ENCODE data around the gene STX2.
"Not testable (repeated sequence)": the region's sequence is repeated elsewhere in the genome, so short reads cannot be mapped to it uniquely, and the experiment has no call there.

STX2 gene

DNA sequence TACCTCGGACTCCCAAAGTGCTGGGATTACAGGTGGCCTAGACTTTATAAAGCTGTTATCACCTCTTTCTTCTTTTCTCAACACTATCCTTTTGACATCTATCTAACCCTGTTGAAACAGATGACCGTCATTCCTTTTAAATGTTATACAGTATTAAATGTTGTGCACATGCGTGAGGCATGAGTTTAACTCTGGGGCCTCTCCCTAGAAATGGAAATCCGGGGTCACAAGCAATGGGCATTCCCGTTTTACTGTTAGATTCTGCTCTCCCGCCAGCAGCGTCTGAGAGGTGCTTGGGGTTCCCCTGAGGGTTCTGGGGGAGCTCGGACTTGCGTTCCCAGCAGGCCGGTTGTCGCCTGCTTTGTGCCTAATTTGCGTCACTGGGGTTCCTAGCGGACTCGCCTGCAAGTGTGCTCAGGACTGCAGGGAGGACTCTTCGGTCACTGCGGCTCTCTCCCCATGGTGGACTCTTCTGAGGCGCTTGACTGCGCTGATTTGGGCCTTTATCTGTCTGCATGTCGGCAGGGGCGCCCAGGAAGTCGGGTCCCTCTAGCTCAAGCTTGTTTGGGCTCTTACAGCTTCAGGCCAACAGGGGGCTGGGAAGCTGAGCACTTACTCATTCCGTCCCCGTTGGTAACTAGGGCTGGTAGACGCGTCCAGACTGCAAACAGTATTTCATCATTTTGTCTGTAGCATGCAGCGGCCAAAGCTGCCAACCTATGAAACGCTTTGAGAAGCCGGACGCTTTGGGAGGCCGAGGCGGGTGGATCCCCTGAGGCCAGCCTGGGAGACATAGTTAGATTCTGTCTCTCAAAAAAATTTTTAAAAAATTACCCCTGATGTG lies 31.6 kb upstream of the STX2 start:
- peak; percentile 94 for DNase-seq (ENCODE audit: low spot score)

DNA sequence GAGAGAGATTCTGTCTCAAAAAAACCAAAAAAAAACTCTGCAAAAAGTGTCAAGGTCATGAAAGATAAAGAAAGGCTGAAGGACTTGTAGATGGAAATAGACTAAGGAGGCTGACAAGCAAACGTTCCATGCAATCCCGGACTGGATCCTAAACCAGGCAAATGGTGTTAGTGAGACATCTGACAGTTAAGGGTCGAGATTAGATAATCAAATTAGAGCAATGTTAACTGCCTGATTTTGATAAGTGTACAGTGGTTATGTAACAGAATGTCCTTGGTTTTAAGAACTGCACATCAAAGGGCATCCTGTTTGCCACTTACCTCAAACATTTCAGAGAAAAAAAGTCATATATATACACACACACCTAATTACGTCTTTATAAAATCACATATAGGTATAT lies 29.4 kb upstream of the STX2 start:
- DNase-seq (ENCODE audit: low spot score): no peak

DNA sequence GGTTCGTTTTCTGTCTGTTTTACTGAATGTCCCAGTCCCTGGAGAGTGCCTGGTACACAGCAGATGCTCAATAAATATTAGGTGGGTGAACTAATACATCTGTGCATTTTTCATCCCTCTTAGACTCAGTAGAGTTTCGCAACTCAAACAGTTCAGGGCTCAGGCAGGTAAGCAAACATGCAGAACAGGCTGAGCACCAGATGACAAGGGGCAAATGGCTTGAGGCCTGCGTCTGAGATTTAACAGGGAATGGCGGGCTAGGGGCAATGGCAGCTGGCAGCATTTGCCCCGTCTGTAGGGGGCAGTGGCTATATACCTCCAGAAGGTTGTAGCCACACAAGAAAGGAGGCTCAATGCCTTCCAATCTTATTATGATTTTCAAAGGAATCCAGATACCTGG lies 24.2 kb upstream of the STX2 start:
- DNase-seq (ENCODE audit: low spot score): no peak

DNA sequence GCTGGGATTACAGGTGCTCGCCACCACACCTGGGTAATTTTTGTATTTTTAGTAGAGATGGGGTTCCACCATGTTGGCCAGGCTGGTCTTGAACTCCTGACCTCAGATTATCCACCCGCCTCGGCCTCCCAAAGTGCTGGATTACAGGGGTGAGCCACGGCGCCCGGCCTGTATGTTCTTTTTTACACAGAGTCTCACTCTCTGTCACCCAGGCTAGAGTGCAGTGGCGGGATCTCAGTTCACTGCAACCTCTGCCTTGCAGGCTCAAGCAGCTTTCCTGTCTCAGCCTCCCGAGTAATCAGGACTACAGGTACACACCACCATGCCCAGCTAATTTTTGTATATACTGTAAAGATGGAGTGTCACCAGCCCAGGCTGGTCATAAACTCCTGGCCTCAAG lies 23.7 kb upstream of the STX2 start:
- DNase-seq (ENCODE audit: low spot score): not testable (repeated sequence)

DNA sequence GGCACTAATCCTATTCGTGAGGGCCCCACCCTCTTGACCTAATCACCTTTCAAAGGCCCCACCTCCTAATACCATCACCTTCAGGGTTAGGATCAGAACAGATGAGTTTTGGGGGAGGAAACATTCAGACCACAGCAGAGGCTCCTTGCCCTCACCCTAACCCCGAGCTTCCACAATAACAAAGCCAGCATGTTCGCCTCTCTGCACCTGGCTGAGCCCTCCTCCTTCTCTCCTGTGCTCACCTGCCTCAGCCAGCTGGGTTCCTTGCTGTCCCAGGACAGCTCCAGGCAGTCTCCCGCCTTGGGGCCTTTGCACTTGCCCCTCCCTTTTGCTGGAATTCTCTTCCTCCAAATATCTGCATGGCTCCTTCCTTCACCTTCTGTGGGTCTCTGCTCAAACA lies 23.1 kb upstream of the STX2 start:
- no peak for DNase-seq (ENCODE audit: low spot score)

DNA sequence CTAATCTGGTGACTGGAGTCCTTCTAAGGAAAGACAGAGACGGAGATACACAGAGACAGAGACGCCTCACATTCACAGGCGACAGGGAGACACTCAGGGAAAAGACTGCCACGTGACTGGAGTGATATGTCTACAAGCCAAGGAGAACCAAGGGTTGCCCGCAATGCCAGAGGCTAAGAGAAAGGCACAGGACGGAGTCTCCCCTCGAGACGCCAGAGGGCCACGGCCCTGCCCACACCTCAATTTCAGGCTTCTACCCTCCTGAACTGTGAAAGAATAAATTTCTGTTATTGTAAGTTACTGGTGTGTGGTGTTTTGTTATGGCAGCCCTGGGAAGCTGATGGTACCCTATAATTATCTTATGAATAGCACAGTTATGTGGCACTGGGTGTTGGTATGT lies 21.3 kb upstream of the STX2 start:
- DNase-seq (ENCODE audit: low spot score): no peak

DNA sequence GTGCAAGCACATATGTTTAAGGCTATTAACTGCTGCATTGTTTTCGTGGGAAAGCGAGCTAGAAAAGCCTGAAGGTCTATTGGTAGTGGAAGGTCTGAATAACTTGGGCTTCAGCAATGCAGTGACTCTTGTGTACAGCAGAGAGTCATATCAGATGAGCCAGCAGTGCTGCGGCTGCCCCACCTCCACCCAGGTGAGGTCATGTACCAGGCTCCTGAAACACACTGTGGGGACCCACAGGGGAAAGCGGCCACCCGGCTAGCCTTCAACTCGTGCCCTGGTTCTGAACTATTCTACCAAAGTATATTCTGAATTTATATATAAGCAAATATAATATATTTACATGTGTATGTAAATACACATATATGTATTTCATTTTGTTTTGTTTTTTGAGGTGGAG lies 20.1 kb upstream of the STX2 start:
- no peak for DNase-seq (ENCODE audit: low spot score)

DNA sequence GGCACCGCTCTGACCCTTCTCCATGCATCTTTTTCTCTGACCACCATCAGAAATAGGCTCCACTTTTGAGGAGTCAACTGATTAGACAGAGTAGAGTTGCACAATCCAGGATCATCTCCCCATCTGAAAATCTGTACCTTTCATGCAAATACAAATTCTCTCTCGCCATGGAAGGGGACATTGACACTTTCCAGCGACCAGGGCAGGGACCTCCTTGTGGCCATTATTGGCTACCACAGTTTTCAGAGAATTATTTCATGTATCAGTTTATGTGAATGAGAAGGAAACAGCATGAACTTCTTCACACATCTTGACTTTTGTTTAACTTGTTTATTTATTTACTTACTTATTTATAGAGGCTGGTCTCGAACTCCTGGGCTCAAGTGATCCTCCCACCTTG lies 19.0 kb upstream of the STX2 start:
- DNase-seq (ENCODE audit: low spot score): no peak

DNA sequence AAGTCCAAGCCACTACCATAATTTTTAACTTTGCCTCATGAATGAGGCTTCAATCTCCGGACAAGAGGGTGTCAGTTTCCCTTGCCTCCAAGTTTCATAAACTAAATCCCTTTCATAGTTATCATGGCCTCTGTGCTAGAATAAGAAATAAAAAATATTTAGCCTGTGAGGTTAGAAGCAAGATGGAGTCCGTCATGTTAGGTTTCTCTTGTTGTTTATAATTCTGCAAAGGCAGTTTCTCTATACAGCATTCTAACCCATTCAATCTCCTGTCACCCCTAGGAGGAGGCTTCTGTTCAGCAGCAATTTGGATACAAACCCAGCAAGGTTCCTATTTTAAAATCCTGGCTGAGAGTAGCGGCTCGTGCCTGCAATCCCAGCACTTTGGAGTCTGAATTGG lies 17.0 kb upstream of the STX2 start:
- no peak for DNase-seq (ENCODE audit: low spot score)

DNA sequence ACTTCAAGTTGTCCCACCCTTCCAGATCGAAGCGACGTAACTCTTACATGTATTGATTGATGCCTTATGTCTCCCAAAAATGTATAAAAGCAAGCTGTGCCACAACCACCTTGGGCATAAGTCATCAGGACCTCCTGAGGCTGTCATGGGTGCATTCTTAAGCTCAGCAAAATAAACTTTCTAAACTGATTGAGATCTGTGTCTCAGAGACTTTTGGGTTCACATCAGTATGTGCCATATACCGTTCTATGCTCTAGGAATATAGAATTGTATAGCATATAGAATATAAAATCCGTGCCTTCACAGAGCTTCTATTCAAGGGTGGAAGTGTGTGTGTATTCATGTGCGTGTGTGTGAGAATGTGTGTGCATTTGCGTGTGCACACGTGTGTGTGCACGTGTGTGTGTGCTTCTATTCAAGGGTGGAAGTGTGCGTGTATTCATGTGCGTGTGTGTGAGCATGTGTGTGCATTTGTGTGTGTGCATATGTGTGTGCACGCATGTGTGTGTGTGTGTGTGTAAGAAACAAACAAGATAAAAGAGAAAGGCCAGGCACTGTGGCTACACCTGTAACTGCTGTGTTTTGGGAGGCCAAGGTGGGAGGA lies 11.5 kb upstream of the STX2 start:
- no peak for DNase-seq (ENCODE audit: low spot score)

DNA sequence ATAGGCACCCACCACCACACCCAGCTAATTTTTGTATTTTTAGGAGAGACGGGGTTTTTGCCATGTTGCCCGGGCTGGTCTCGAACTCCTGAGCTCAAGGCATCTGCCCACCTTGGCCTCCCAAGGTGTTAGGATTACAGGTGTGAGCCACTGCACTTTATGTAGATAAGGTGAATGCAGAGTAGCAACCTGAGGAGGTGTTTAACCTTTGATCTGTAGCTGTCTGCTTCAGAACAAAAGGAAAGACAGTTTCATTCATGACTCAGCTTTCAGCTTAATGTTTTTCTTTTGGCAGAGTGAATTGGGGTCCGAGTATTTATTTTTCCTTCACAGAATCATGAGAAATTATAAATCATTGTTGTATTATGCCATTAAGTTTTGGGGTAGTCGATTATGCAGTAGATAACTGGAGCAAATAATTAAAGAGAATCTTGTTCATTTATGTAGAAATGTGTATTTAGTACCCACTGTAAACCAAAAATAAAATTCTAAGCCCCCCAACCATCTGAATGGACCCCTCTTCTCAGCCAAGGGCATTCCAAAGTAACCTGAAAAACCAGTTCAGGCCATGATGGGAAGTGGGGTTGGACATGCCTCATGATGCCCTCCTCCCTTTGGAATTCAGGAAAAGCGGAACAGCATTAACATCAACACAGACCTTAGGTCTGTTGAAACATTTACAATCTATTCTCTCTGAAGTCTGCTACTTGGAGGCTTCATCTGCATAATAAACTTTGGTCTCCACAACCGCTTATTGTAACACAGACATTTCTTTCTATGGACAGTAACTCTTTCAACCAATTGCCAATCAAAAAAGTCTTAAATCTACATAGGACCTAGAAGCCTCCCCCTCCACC lies 10.7 kb upstream of the STX2 start:
- no peak for DNase-seq (ENCODE audit: low spot score)

DNA sequence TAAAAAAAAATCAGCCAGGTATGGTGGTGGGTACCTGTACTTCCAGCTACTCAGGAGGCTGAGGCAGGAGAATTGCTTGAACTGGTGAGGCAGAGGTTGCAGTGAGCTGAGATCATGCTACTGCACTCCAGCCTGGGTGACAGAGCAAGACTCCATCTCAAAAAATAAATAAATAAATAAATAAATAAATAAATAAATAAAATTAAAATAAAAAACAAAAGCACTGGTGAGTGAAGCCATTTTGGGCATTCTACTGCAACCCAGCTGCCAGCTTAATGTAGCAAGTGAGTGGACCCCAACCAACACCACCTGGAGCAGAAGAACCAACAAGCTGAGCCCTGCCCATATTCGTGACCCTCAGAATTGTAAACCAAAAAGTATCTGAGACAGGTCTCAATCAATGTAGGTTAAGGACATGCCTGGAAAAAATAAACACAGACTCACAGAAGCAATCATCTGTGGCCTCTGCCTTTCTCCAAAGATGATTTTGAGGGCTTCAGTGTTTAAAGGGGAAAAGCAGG lies 9.8 kb upstream of the STX2 start:
- DNase-seq (ENCODE audit: low spot score): not testable (repeated sequence)

DNA sequence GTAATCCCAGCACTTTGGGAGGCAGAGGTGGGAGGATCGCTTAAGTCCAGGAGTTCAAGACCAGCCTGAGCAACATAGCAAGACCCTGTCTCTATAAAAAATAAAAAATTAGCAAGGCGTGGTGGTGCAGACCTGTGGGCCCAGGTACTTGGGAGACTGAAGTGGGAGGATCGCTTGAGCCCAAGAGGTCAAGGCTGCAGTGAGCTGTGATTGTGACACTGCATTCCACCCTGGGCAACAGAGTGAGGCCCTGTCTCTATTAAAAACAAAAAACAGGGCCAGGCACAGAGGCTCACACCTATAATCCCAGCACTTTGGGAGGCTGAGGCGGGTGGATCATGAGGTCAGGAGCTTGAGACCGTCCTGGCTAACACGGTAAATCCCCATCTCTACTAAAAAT lies 9.1 kb upstream of the STX2 start:
- not testable (repeated sequence) for DNase-seq (ENCODE audit: low spot score)

DNA sequence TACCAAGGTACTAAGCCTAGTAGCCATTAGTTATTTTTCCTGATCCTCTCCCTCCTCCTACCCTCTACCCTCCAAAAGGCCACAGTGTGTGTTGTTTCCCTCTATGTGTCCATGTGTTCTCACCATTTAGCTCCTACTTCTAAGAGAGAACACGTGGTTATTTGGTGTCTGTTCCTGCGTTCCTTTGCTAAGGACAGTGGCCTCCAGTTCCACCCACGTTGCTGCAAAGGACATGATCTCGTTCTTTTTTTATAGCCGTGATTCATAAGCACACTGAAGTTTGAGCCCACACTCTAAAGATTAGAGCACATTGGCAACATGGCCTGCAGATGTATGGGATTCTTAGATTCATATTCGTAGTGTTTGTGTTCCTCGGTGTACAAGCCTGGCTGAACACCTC lies 8.1 kb upstream of the STX2 start:
- no peak for DNase-seq (ENCODE audit: low spot score)

DNA sequence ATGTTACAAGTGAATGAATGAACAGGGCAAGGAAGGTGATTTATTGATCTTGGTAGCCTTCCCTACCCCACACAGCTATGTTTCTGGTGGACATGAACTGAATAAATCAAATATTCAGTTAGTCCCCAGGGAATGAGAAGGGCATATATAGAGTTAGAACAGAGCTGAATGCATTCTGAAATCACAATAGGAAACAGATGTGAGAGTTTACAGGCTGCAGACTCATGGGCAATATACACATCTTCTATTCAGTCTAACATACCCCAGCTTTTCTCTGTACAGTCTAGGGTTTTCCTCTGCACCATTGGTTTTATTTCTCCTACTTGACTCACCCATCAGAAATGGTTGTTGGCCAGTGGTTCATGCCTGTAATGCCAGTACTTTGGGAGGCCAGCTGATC lies 7.3 kb upstream of the STX2 start:
- DNase-seq (ENCODE audit: low spot score): no peak

DNA sequence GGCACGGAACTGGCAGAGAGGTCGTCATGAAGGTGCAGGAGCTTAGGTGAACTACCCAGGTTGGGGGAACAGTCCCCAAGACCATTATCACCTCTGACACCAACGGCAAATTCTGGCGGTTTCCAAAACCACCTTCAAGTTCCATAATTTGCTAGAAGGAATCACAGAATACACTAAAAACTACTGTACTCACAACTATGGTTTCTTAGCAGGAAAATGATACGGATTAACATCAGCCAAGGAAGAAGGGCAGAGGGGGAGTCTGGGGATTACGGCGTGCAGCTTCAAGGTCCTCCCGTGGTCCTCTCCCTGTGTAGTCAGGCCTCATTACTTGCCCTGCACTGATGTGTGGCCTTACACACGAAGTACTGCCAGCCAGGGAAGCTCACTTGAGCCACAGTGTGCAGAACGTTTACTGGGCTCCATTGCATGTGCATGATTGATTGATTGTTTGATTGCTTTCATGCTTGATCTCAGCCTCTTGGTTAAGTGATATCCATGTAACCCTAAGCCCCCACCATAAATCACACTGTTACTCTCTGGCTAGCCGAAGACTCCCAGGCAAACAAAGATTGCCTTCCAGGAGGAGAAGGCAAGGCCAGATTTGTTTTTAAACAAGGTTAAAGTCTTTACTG lies 837 bp upstream of the STX2 start:
- DNase-seq (ENCODE audit: low spot score): no peak

DNA sequence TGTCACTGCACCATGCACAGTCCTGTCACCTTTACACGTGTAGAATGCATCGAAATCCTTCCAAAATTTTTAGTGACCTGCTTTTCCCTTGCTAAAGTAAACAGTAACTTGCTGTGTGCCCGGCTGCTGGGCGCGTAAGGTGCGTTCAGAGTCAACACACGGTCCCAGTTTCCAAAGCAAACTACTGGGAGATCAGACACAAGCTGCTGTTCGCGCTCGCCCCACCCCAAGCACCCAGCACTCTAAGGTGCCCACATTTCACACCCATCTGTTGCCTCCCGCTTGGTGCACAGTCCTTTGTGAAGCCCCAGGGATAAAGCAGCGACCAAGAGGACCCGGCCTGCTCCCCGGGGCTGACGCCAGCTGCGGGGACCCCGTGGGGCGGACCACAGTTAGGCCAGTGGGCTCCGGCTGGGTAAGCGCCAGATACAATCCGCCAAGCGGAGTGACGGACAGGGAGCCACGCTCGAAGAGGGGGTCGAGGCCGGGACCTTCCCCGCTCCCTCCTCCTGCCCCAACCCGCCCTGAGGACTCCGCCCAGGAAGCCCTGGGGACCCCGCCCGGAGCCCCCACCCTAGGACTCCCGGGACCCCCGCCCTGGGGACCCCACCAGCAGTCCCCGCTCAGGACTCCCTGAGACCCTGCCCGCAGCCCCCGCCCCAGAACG lies 633 bp downstream of the STX2 start:
- peak; percentile 39 for DNase-seq (ENCODE audit: low spot score)

DNA sequence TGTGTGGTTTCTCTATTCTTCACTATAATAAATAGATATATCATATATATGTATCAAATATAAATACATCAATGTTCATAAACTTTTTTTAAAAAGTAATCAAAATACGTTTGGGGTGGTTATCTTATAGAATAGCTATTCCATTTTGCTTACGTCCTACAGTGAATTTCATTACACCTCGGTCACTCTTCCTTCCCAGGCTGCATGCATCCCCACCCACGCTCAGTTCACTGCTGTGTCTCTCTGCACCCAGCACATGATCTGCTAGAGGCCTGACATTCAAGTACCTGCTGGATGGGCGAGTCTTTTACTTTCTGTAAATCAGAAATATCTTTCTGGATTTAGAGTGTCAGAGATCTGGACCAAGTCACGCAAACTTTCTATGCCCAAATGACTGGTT lies 3.6 kb downstream of the STX2 start:
- DNase-seq (ENCODE audit: low spot score): no peak

DNA sequence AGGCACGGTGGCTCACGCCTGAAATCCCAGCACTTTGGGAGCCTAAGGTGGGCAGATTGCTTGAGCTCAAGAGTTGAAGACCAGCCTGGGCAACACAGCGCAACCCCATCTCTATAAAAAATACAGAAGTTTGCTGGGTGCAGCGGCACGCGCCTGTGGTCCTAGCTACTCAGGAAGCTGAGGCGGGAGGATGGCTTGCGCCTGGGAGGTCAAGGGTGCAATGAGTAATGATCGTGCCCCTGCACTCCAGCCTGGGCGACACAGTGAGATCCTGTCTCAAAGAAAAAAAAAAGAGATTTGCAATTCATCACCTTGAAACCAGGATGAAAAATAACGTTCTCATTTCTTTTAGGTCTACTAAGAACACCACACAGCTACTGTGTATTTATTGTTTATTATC lies 4.0 kb downstream of the STX2 start:
- no peak for DNase-seq (ENCODE audit: low spot score)

DNA sequence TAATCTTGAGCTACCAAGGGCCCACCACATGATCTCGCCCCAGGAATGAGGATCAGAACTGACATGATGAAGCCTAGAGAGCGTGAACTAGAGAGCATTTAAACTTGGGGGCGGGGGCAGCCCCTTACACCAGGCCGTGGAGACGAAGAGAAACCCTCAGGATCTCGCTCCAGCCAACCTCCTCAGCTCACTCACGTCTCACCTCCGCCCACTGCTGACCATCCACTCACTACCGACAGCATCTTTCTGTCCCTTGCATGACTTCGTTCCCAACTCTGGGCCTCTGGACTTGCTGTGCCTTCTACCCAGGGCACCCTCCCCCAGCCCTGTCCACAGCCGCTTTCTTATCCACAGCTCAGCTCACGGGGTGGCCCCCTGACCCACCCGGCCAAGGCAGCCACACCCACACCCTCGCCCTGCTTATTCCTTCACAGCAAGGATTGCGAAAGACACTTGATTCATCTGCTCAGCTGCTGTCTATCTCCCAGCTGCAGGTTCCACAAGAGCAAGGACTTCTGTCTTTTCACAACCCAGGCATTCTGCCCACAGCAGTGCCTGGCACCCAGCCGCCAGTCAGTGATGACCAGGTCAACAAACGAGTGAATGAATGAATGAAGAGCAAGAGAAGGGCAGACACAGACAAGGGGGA lies 6.4 kb downstream of the STX2 start:
- peak; percentile 29 for DNase-seq (ENCODE audit: low spot score)

DNA sequence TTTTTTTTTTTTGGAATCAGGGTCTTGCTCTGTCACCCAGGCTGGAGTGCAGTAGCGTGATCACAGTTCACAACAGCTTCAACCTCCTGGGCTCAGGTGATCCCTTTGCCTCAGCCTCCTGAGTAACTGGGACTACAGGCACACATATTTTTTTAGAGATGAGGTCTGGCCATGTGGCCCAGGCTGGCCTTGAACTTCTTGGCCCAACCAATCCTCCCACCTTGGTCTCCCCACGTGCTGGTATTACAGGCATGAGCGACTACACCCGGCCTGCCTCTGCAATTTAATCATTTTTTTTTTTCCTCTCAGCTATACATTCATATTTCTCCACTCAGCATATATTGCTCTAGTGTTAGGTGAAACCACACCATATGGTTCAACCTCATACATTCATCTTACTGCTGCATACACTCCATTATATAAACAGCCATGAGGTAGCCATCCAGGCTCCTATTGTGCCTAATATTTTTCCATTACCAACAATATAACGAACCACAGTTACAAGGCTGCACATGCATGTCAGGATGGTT lies 7.1 kb downstream of the STX2 start:
- DNase-seq (ENCODE audit: low spot score): no peak
